ENCODE data around the gene SCRN1. TPM values are rescaled to one million over a fixed set of nuclear protein-coding genes. Genes with fewer than 3 reads are reported as not detected.
"Not testable (repeated sequence)": the region's sequence is repeated elsewhere in the genome, so short reads cannot be mapped to it uniquely, and the experiment has no call there.

SCRN1 gene
- total and polyA plus RNA-seq, 7 donors: 0.80 to 6.7 (median 2.6) TPM

DNA sequence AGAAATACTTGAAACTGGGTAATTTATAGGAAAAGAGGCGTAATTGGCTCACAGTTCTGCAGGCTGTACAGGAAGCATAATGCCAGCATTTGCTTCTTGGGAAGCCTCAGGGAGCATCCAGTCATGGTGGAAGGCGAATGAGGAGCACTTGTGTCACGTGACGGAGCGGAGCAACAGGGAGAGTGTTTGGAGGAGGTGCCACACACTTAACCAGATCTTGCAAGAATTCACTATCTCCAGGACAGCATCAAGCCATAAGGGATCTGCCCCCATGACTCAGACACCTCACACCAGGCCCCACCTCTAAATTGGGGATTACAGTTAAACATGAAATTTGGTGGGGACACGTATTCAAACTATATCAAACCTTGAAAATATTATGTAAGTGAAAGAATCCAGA, 94.0 kb downstream of the SCRN1 start:
- no peaks in the 10 kb centered on the region for H3K27me3 ChIP-seq (ENCODE audit: insufficient read depth in 3 of 3, low read length in 2 of 3)
- WGBS, 3 donors: 79 to 82% (median 82%) methylated on average over 6 of the region's 6 CpGs
- H3K27ac ChIP-seq: no peak overlapping the region
- ATAC-seq: no peak
- no peak overlapping the region for H3K4me3 ChIP-seq
- peaks cover 0 to 57% of the 10 kb centered on the region in 2 donors for H3K36me3 ChIP-seq (ENCODE audit: insufficient read depth in 1 of 2, low read depth in 1 of 2)
- intact Hi-C loops (cut with DNase I): no loop called here
- no peak for DNase-seq
- no peaks in the 10 kb centered on the region for H3K9me3 ChIP-seq
- TF ChIP-seq, protein P1, sequence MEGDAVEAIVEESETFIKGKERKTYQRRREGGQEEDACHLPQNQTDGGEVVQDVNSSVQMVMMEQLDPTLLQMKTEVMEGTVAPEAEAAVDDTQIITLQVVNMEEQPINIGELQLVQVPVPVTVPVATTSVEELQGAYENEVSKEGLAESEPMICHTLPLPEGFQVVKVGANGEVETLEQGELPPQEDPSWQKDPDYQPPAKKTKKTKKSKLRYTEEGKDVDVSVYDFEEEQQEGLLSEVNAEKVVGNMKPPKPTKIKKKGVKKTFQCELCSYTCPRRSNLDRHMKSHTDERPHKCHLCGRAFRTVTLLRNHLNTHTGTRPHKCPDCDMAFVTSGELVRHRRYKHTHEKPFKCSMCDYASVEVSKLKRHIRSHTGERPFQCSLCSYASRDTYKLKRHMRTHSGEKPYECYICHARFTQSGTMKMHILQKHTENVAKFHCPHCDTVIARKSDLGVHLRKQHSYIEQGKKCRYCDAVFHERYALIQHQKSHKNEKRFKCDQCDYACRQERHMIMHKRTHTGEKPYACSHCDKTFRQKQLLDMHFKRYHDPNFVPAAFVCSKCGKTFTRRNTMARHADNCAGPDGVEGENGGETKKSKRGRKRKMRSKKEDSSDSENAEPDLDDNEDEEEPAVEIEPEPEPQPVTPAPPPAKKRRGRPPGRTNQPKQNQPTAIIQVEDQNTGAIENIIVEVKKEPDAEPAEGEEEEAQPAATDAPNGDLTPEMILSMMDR (IDR thresholded peaks at IDR 0.05): no peak
- H3K4me1 ChIP-seq: no peaks in the 10 kb centered on the region

DNA sequence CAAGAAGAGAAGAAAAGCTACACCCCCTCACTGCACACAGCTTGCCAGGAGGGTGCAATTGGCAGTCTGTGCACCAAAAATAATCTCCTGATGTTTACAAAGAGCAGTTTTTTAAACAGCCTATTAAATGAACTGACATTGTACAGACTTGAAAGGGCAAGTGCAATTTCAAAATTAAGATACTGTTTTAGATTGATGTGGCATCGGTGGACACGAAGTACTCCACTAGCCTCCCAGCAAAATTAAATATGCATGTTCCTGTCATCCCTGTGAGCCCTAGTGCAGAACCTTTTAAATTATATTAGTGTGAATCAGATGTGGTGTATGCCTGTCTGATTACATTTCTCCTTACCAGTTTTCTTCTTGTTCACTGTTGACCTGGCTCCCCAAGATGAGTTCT, 95.3 kb downstream of the SCRN1 start:
- Histone ChIP-seq H3K36me3 (ENCODE audit: insufficient read depth in 1 of 2, low read depth in 1 of 2) (peaks cover 0 to 69% of the 10 kb centered on the region in 2 donors), H3K9me3 (no peaks in the 10 kb centered on the region), H3K27ac (no peak overlapping the region), H3K27me3 (ENCODE audit: insufficient read depth in 3 of 3, low read length in 2 of 3) (no peaks in the 10 kb centered on the region), H3K4me3 (no peak overlapping the region), H3K4me1 (no peaks in the 10 kb centered on the region)
- intact Hi-C loops (cut with DNase I): no loop called here
- DNase-seq (no peak), ATAC-seq (no peak)
- 77 to 85% (median 84%) methylated on average over 2 of the region's 2 CpGs for WGBS, 3 donors
- TF ChIP-seq, protein P1 (IDR thresholded peaks at IDR 0.05): no peak

DNA sequence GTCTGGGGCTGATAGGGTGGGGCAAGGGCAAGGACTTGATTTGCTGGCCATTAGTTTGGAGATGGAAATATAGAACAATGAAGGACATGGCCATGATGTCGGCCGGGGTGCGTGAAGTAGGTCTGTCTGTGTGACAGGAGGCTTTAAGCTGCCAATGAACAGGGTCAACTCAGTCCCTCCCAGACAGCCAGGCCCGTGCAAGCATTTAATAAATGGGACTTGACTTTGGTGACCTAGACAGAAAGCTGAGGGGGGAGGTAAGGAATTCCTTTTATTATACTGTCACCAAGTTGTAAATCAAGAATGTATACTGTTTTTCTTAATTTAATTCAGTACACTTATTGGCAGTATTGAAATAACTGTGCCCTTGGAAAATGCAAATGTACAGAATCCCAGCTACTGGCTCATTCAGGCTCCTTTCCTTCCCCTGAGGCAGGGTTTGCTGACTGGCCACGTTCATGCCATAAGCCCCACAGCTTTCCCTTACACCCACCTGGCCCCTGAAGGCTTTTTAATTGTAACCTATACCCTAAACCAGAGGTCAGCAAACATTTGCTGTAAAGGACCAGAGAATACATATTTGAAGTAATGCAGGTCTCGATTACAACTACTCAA, 96.1 kb downstream of the SCRN1 start:
- H3K27me3 ChIP-seq (ENCODE audit: insufficient read depth in 3 of 3, low read length in 2 of 3): no peaks in the 10 kb centered on the region
- H3K4me3 ChIP-seq: no peak overlapping the region
- intact Hi-C loops (cut with DNase I): no loop called here
- peaks cover 0 to 74% of the 10 kb centered on the region in 2 donors for H3K36me3 ChIP-seq (ENCODE audit: insufficient read depth in 1 of 2, low read depth in 1 of 2)
- WGBS, 3 donors: 55 to 58% (median 56%) methylated on average over 6 of the region's 6 CpGs
- TF ChIP-seq, protein P1 (IDR thresholded peaks at IDR 0.05): no peak
- H3K9me3 ChIP-seq: no peaks in the 10 kb centered on the region
- H3K27ac ChIP-seq: no peak overlapping the region
- ATAC-seq (no peak), DNase-seq (no peak)
- H3K4me1 ChIP-seq: no peaks in the 10 kb centered on the region

DNA sequence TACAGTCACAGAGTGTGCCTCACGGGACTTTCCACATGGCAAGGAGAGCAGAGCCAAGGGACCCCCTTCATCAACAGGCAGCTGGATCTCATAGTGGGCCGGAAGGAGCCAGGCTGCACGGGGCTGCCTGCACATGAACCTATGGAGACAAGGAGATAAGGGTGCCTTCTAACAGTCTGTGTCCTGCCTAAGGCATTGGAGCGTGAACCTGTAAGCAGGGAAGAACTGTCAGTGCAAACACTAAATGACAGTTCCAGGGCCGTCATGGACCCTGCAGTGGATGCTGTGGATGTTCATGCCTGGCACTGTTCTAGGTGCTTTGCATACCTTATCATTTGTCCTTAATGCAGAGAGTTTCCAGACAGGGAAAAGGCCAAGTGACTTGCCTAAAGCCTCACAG, 97.4 kb downstream of the SCRN1 start:
- intact Hi-C loops (cut with DNase I): no loop called here
- DNase-seq (no peak), ATAC-seq (no peak)
- peaks cover 0 to 75% of the 10 kb centered on the region in 2 donors for H3K36me3 ChIP-seq (ENCODE audit: insufficient read depth in 1 of 2, low read depth in 1 of 2)
- H3K27me3 ChIP-seq (ENCODE audit: insufficient read depth in 3 of 3, low read length in 2 of 3): no peaks in the 10 kb centered on the region
- no peak overlapping the region for H3K4me3 ChIP-seq
- no peaks in the 10 kb centered on the region for H3K4me1 ChIP-seq
- WGBS, 3 donors: 91 to 95% (median 92%) methylated on average over 5 of the region's 5 CpGs
- TF ChIP-seq, protein P1 (IDR thresholded peaks at IDR 0.05): no peak
- H3K9me3 ChIP-seq: no peaks in the 10 kb centered on the region
- H3K27ac ChIP-seq: no peak overlapping the region

DNA sequence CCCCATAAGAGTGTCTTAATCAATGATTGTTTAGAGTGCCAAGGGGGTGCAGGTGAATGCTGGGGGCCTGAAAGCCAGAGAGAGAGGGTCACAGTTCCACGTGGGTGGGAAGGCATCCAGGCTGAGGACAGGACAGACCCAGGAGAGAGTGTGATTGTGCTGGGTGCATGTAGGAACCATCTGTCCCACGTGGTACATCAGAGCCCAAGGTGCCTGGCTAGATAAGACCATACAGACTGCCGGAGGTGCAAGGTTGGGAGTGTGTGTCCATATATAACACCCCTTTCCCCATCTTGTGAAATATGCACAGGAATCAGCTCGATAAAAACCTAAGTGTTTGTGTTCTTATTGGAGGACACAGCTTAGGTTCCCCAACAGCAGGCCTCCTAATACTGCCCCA, 97.8 kb downstream of the SCRN1 start:
- no peak for ATAC-seq
- no peak overlapping the region for H3K27ac ChIP-seq
- 76 to 88% (median 85%) methylated on average over 4 of the region's 4 CpGs for WGBS, 3 donors
- no peak overlapping the region for H3K4me3 ChIP-seq
- DNase-seq: no peak
- intact Hi-C loops (cut with DNase I): no loop called here
- no peaks in the 10 kb centered on the region for H3K9me3 ChIP-seq
- H3K36me3 ChIP-seq (ENCODE audit: insufficient read depth in 1 of 2, low read depth in 1 of 2): peaks cover 0 to 75% of the 10 kb centered on the region in 2 donors
- TF ChIP-seq, protein P1 (IDR thresholded peaks at IDR 0.05): no peak
- no peaks in the 10 kb centered on the region for H3K4me1 ChIP-seq
- no peaks in the 10 kb centered on the region for H3K27me3 ChIP-seq (ENCODE audit: insufficient read depth in 3 of 3, low read length in 2 of 3)

DNA sequence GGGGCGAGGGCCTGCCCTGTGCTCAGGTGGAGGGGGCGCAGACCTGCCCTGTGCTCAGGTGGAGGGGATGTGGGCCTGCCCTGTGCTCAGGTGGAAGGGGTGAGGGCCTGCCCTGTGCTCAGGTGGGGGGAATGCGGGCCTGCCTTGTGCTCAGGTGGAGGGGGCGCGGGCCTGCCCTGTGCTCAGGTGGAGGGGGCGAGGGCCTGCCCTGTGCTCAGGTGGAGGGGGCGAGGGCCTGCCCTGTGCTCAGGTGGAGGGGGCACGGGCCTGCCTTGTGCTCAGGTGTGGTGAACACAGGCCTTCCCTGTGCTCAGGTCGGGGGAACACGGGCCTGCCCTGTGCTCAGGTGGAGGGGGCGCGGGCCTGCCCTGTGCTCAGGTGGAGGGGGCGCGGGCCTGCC, 98.8 kb downstream of the SCRN1 start:
- H3K4me3 ChIP-seq; H3K4me1 ChIP-seq; intact Hi-C loops (cut with DNase I); H3K27ac ChIP-seq; H3K9me3 ChIP-seq; DNase-seq; H3K27me3 ChIP-seq (ENCODE audit: insufficient read depth in 3 of 3, low read length in 2 of 3); ATAC-seq: not testable (repeated sequence)
- WGBS, 3 donors: 79 to 96% (median 95%) methylated on average over 4 to 11 of the region's 14 CpGs
- H3K36me3 ChIP-seq (ENCODE audit: insufficient read depth in 1 of 2, low read depth in 1 of 2): peaks cover 0 to 69% of the 10 kb centered on the region in 2 donors

Data from psoas muscle (tissue), 8 donors.